ENCODE results near the gene ALG6.
"Not testable (repeated sequence)": the region's sequence is repeated elsewhere in the genome, so short reads cannot be mapped to it uniquely, and the experiment has no call there.

The ALG6 gene

GRCh38 chr1:63328781-63329180 is 38.6 kb upstream of the ALG6 start:
- DNase-seq, result no peak

GRCh38 chr1:63329621-63330330 is 37.7 kb upstream of the ALG6 start:
- no peak for DNase-seq

GRCh38 chr1:63330331-63330916 is 37.0 kb upstream of the ALG6 start:
- no peak for DNase-seq

GRCh38 chr1:63342402-63342801 is 25.0 kb upstream of the ALG6 start:
- no peak for DNase-seq

GRCh38 chr1:63343922-63344321 is 23.5 kb upstream of the ALG6 start:
- DNase-seq, result no peak

GRCh38 chr1:63350320-63350719 is 17.1 kb upstream of the ALG6 start:
- DNase-seq, result no peak

GRCh38 chr1:63352736-63353135 is 14.7 kb upstream of the ALG6 start:
- no peak for DNase-seq

- DNase-seq, result not testable (repeated sequence)
Observed at GRCh38 chr1:63356234-63356633, 11.2 kb upstream of the ALG6 start.

GRCh38 chr1:63359561-63359960 is 7.9 kb upstream of the ALG6 start:
- DNase-seq, result no peak

GRCh38 chr1:63362073-63362472 is 5.4 kb upstream of the ALG6 start:
- DNase-seq, result no peak

- DNase-seq, result no peak
Observed at GRCh38 chr1:63362578-63362977, 4.8 kb upstream of the ALG6 start.

GRCh38 chr1:63363014-63363413 is 4.4 kb upstream of the ALG6 start:
- DNase-seq, result no peak

GRCh38 chr1:63366908-63367214 is 566 bp upstream of the ALG6 start:
- DNase-seq, result no peak

- no peak for DNase-seq
Observed at GRCh38 chr1:63368131-63368530, 704 bp downstream of the ALG6 start.

GRCh38 chr1:63379583-63379982 is 12.2 kb downstream of the ALG6 start:
- DNase-seq, result no peak

GRCh38 chr1:63381741-63382140 is 14.3 kb downstream of the ALG6 start:
- no peak for DNase-seq

- no peak for DNase-seq
Observed at GRCh38 chr1:63401945-63402344, 34.5 kb downstream of the ALG6 start.

- no peak for DNase-seq
Observed at GRCh38 chr1:63403386-63403785, 36.0 kb downstream of the ALG6 start.

- DNase-seq, result no peak
Observed at GRCh38 chr1:63405021-63405420, 37.6 kb downstream of the ALG6 start.

GRCh38 chr1:63405987-63406386 is 38.6 kb downstream of the ALG6 start:
- no peak for DNase-seq

GRCh38 chr1:63407002-63407401 is 39.6 kb downstream of the ALG6 start:
- DNase-seq, result no peak

GRCh38 chr1:63408331-63408730 is 40.9 kb downstream of the ALG6 start:
- DNase-seq, result no peak

- no peak for DNase-seq
Observed at GRCh38 chr1:63411066-63411465, 43.6 kb downstream of the ALG6 start.

- no peak for DNase-seq
Observed at GRCh38 chr1:63413394-63413793, 46.0 kb downstream of the ALG6 start.

GRCh38 chr1:63414691-63415365 is 47.4 kb downstream of the ALG6 start:
- no peak for DNase-seq
